AG04449 (cell line): ENCODE results near the gene UBE2E1.

Source experiments
- CTCF ChIA-PET: fragments of 350-600 bp; formaldehyde crosslinking; extraction: SDS; loops from one replicate; lab custom pipeline; 2021; ENCODE audit warnings: antibody characterized with exemption; lab: Yijun Ruan, JAX
- POLR2A ChIA-PET: fragments of 400-600, 350-600 bp; formaldehyde crosslinking; extraction: SDS; loops from one replicate; lab custom pipeline; 2020; ENCODE audit warnings: antibody characterized with exemption, inconsistent platforms; lab: Yijun Ruan, JAX
- DNase-seq: peaks from one replicate; pipeline ENCODE4 v3.0.0-alpha.2; 2010; ENCODE audit warnings: low read depth, low spot score
- H3K4me3 ChIP-seq: 2 replicates; pipeline ENCODE4 v1.5.1; 2011; ENCODE audit warnings: low read depth, mild to moderate bottlenecking, control low read depth, low read length
- CTCF ChIP-seq: IDR thresholded peaks from one replicate; pipeline ENCODE4 v1.5.1; 2011; ENCODE audit warnings: mild to moderate bottlenecking, moderate library complexity, low read length, control low read depth, inconsistent platforms; ENCODE audit not compliant: insufficient read depth; ENCODE audit errors: missing control alignments

The UBE2E1 gene

GRCh38 chr3:23859839-23860382, 54.2 kb downstream of the UBE2E1 start:
- POLR2A ChIA-PET, result no interaction called here
- no peak for DNase-seq
- TF ChIP-seq CTCF, result no peak
- no peak overlapping the region for H3K4me3 ChIP-seq
- CTCF ChIA-PET, result interaction anchor here (1.1 kb wide), 1 partner anchor 26 kb away, joined by 3 read pairs; no protein-coding TSS in a partner anchor

GRCh38 chr3:23861689-23862088, 55.9 kb downstream of the UBE2E1 start:
- CTCF ChIA-PET, result interaction anchor here (1.1 to 1.4 kb wide), 2 partner anchors 27 to 50 kb away, joined by 3 read pairs; no protein-coding TSS in a partner anchor
- no peak for DNase-seq
- POLR2A ChIA-PET, result no interaction called here
- H3K4me3 ChIP-seq, result no peak overlapping the region
- TF ChIP-seq CTCF, result no peak

GRCh38 chr3:23863060-23863459, 57.3 kb downstream of the UBE2E1 start:
- H3K4me3 ChIP-seq, result no peak overlapping the region
- no peak for DNase-seq
- TF ChIP-seq CTCF, result no peak
- ChIA-PET CTCF (interaction anchor here (1.1 to 2.0 kb wide), 2 partner anchors 11 to 51 kb away, joined by 3 to 4 read pairs; no protein-coding TSS in a partner anchor), POLR2A (no interaction called here)

- POLR2A ChIA-PET, result interaction anchor here (0.6 kb wide), 1 partner anchor 90 kb away, joined by 3 read pairs; no protein-coding TSS in a partner anchor
- DNase-seq, result no peak
These were observed 59.2 kb downstream of the UBE2E1 start for GRCh38 chr3:23864931-23865330.

GRCh38 chr3:23865595-23866396, 60.0 kb downstream of the UBE2E1 start:
- ChIA-PET POLR2A (no interaction called here), CTCF (interaction anchor here (1.5 to 2.0 kb wide), 2 partner anchors 10 to 23 kb away, joined by 4 to 6 read pairs; no protein-coding TSS in a partner anchor)
- DNase-seq, result no peak
- H3K4me3 ChIP-seq, result no peak overlapping the region
- no peak for TF ChIP-seq CTCF

More at GRCh38 chr3:23864931-23865330, 59.2 kb downstream of the UBE2E1 start:
- TF ChIP-seq CTCF, result no peak
- CTCF ChIA-PET, result interaction anchor here (0.8 to 2.0 kb wide), 5 partner anchors 9 to 131 kb away, joined by 3 to 6 read pairs (median 4); no protein-coding TSS in a partner anchor
- no peak overlapping the region for H3K4me3 ChIP-seq

GRCh38 chr3:23867400-23867799, 61.6 kb downstream of the UBE2E1 start:
- CTCF ChIA-PET, result interaction anchor here (0.8 kb wide), 1 partner anchor 72 kb away, joined by 3 read pairs; no protein-coding TSS in a partner anchor
- POLR2A ChIA-PET, result no interaction called here
- no peak overlapping the region for H3K4me3 ChIP-seq
- DNase-seq, result no peak
- no peak for TF ChIP-seq CTCF
